ENCODE data around the gene RAB38. TPM values are rescaled to one million over a fixed set of nuclear protein-coding genes. Genes with fewer than 3 reads are reported as not detected.

RAB38 gene
- total and polyA plus RNA-seq, 2 donors, result 9.9 to 12.5 TPM

- no peak overlapping the region for H3K27ac ChIP-seq (ENCODE audit: low read depth in 1 of 2, low read length in 1 of 2)
- no peaks in the 10 kb centered on the region for H3K27me3 ChIP-seq (ENCODE audit: control insufficient read depth in 2 of 2, insufficient read depth in 1 of 2, low read length in 1 of 2)
- H3K9me3 ChIP-seq (ENCODE audit: control insufficient read depth in 2 of 2, insufficient read depth in 1 of 2, low read length in 1 of 2), result no peaks in the 10 kb centered on the region
- no peaks in the 10 kb centered on the region for H3K36me3 ChIP-seq (ENCODE audit: control insufficient read depth in 2 of 2, insufficient read depth in 2 of 2, low read length in 1 of 2)
- no peak for DNase-seq (ENCODE audit: low read depth in 6 of 9, low spot score in 9 of 9)
- H3K4me3 ChIP-seq (ENCODE audit: low read length in 2 of 2), result no peak overlapping the region
- H3K4me1 ChIP-seq (ENCODE audit: control insufficient read depth in 2 of 2, insufficient read depth in 2 of 2, low read length in 2 of 2), result no peaks in the 10 kb centered on the region
These were observed 21.1 kb upstream of the RAB38 start for GRCh38 chr11:88196393-88196792.

- Histone ChIP-seq H3K4me1 (ENCODE audit: control insufficient read depth in 2 of 2, insufficient read depth in 2 of 2, low read length in 2 of 2) (no peaks in the 10 kb centered on the region), H3K27ac (ENCODE audit: low read depth in 1 of 2, low read length in 1 of 2) (no peak overlapping the region), H3K36me3 (ENCODE audit: control insufficient read depth in 2 of 2, insufficient read depth in 2 of 2, low read length in 1 of 2) (no peaks in the 10 kb centered on the region), H3K9me3 (ENCODE audit: control insufficient read depth in 2 of 2, insufficient read depth in 1 of 2, low read length in 1 of 2) (no peaks in the 10 kb centered on the region), H3K27me3 (ENCODE audit: control insufficient read depth in 2 of 2, insufficient read depth in 1 of 2, low read length in 1 of 2) (no peaks in the 10 kb centered on the region), H3K4me3 (ENCODE audit: low read length in 2 of 2) (no peak overlapping the region)
- no peak for DNase-seq (ENCODE audit: low read depth in 6 of 9, low spot score in 9 of 9)
These were observed 20.7 kb upstream of the RAB38 start for GRCh38 chr11:88195908-88196307.

GRCh38 chr11:88194990-88195389, 19.7 kb upstream of the RAB38 start:
- H3K9me3 ChIP-seq (ENCODE audit: control insufficient read depth in 2 of 2, insufficient read depth in 1 of 2, low read length in 1 of 2), result no peaks in the 10 kb centered on the region
- no peaks in the 10 kb centered on the region for H3K27me3 ChIP-seq (ENCODE audit: control insufficient read depth in 2 of 2, insufficient read depth in 1 of 2, low read length in 1 of 2)
- DNase-seq (ENCODE audit: low read depth in 6 of 9, low spot score in 9 of 9), result no peak
- H3K36me3 ChIP-seq (ENCODE audit: control insufficient read depth in 2 of 2, insufficient read depth in 2 of 2, low read length in 1 of 2), result no peaks in the 10 kb centered on the region
- H3K27ac ChIP-seq (ENCODE audit: low read depth in 1 of 2, low read length in 1 of 2), result no peak overlapping the region
- H3K4me1 ChIP-seq (ENCODE audit: control insufficient read depth in 2 of 2, insufficient read depth in 2 of 2, low read length in 2 of 2), result no peaks in the 10 kb centered on the region
- 27% methylated on average over 1 of the region's 1 CpG for WGBS
- H3K4me3 ChIP-seq (ENCODE audit: low read length in 2 of 2), result no peak overlapping the region

- Histone ChIP-seq H3K27me3 (ENCODE audit: control insufficient read depth in 2 of 2, insufficient read depth in 1 of 2, low read length in 1 of 2) (no peaks in the 10 kb centered on the region), H3K4me3 (ENCODE audit: low read length in 2 of 2) (no peak overlapping the region), H3K36me3 (ENCODE audit: control insufficient read depth in 2 of 2, insufficient read depth in 2 of 2, low read length in 1 of 2) (no peaks in the 10 kb centered on the region), H3K27ac (ENCODE audit: low read depth in 1 of 2, low read length in 1 of 2) (no peak overlapping the region), H3K9me3 (ENCODE audit: control insufficient read depth in 2 of 2, insufficient read depth in 1 of 2, low read length in 1 of 2) (no peaks in the 10 kb centered on the region), H3K4me1 (ENCODE audit: control insufficient read depth in 2 of 2, insufficient read depth in 2 of 2, low read length in 2 of 2) (no peaks in the 10 kb centered on the region)
- no peak for DNase-seq (ENCODE audit: low read depth in 6 of 9, low spot score in 9 of 9)
These were observed 18.0 kb upstream of the RAB38 start for GRCh38 chr11:88193278-88193677.

GRCh38 chr11:88188932-88189253, 13.7 kb upstream of the RAB38 start:
- Histone ChIP-seq H3K27ac (ENCODE audit: low read depth in 1 of 2, low read length in 1 of 2) (no peak overlapping the region), H3K9me3 (ENCODE audit: control insufficient read depth in 2 of 2, insufficient read depth in 1 of 2, low read length in 1 of 2) (no peaks in the 10 kb centered on the region), H3K27me3 (ENCODE audit: control insufficient read depth in 2 of 2, insufficient read depth in 1 of 2, low read length in 1 of 2) (no peaks in the 10 kb centered on the region), H3K36me3 (ENCODE audit: control insufficient read depth in 2 of 2, insufficient read depth in 2 of 2, low read length in 1 of 2) (no peaks in the 10 kb centered on the region), H3K4me1 (ENCODE audit: control insufficient read depth in 2 of 2, insufficient read depth in 2 of 2, low read length in 2 of 2) (no peaks in the 10 kb centered on the region), H3K4me3 (ENCODE audit: low read length in 2 of 2) (no peak overlapping the region)
- WGBS, result 48% methylated on average over 2 of the region's 2 CpGs
- no peak for DNase-seq (ENCODE audit: low read depth in 6 of 9, low spot score in 9 of 9)

- H3K4me3 ChIP-seq (ENCODE audit: low read length in 2 of 2), result no peak overlapping the region
- WGBS, result 50% methylated on average over 3 of the region's 3 CpGs
- no peak for DNase-seq (ENCODE audit: low read depth in 6 of 9, low spot score in 9 of 9)
- H3K4me1 ChIP-seq (ENCODE audit: control insufficient read depth in 2 of 2, insufficient read depth in 2 of 2, low read length in 2 of 2), result no peaks in the 10 kb centered on the region
- no peaks in the 10 kb centered on the region for H3K9me3 ChIP-seq (ENCODE audit: control insufficient read depth in 2 of 2, insufficient read depth in 1 of 2, low read length in 1 of 2)
- H3K27ac ChIP-seq (ENCODE audit: low read depth in 1 of 2, low read length in 1 of 2), result no peak overlapping the region
- no peaks in the 10 kb centered on the region for H3K27me3 ChIP-seq (ENCODE audit: control insufficient read depth in 2 of 2, insufficient read depth in 1 of 2, low read length in 1 of 2)
- no peaks in the 10 kb centered on the region for H3K36me3 ChIP-seq (ENCODE audit: control insufficient read depth in 2 of 2, insufficient read depth in 2 of 2, low read length in 1 of 2)
These were observed 13.1 kb upstream of the RAB38 start for GRCh38 chr11:88188251-88188931.

GRCh38 chr11:88183233-88183632, 8.0 kb upstream of the RAB38 start:
- Histone ChIP-seq H3K36me3 (ENCODE audit: control insufficient read depth in 2 of 2, insufficient read depth in 2 of 2, low read length in 1 of 2) (no peaks in the 10 kb centered on the region), H3K27ac (ENCODE audit: low read depth in 1 of 2, low read length in 1 of 2) (no peak overlapping the region), H3K4me3 (ENCODE audit: low read length in 2 of 2) (no peak overlapping the region), H3K9me3 (ENCODE audit: control insufficient read depth in 2 of 2, insufficient read depth in 1 of 2, low read length in 1 of 2) (no peaks in the 10 kb centered on the region), H3K4me1 (ENCODE audit: control insufficient read depth in 2 of 2, insufficient read depth in 2 of 2, low read length in 2 of 2) (no peaks in the 10 kb centered on the region), H3K27me3 (ENCODE audit: control insufficient read depth in 2 of 2, insufficient read depth in 1 of 2, low read length in 1 of 2) (no peaks in the 10 kb centered on the region)
- DNase-seq (ENCODE audit: low read depth in 6 of 9, low spot score in 9 of 9), result no peak
- WGBS, result 96% methylated on average over 3 of the region's 3 CpGs

- no peak for DNase-seq (ENCODE audit: low read depth in 6 of 9, low spot score in 9 of 9)
- H3K36me3 ChIP-seq (ENCODE audit: control insufficient read depth in 2 of 2, insufficient read depth in 2 of 2, low read length in 1 of 2), result no peaks in the 10 kb centered on the region
- no peak overlapping the region for H3K27ac ChIP-seq (ENCODE audit: low read depth in 1 of 2, low read length in 1 of 2)
- H3K9me3 ChIP-seq (ENCODE audit: control insufficient read depth in 2 of 2, insufficient read depth in 1 of 2, low read length in 1 of 2), result no peaks in the 10 kb centered on the region
- 13% methylated on average over 1 of the region's 1 CpG for WGBS
- no peak overlapping the region for H3K4me3 ChIP-seq (ENCODE audit: low read length in 2 of 2)
- no peaks in the 10 kb centered on the region for H3K4me1 ChIP-seq (ENCODE audit: control insufficient read depth in 2 of 2, insufficient read depth in 2 of 2, low read length in 2 of 2)
- no peaks in the 10 kb centered on the region for H3K27me3 ChIP-seq (ENCODE audit: control insufficient read depth in 2 of 2, insufficient read depth in 1 of 2, low read length in 1 of 2)
These were observed 6.5 kb upstream of the RAB38 start for GRCh38 chr11:88181776-88182175.

- H3K4me3 ChIP-seq (ENCODE audit: low read length in 2 of 2), result no peak overlapping the region
- no peak overlapping the region for H3K27ac ChIP-seq (ENCODE audit: low read depth in 1 of 2, low read length in 1 of 2)
- 92% methylated on average over 3 of the region's 3 CpGs for WGBS
- H3K4me1 ChIP-seq (ENCODE audit: control insufficient read depth in 2 of 2, insufficient read depth in 2 of 2, low read length in 2 of 2), result peaks cover under 1 to 1% of the 10 kb centered on the region in 2 donors
- peak in 1 of 9 donors; percentile 8 for DNase-seq (ENCODE audit: low read depth in 6 of 9, low spot score in 9 of 9)
- H3K27me3 ChIP-seq (ENCODE audit: control insufficient read depth in 2 of 2, insufficient read depth in 1 of 2, low read length in 1 of 2), result peaks cover 0 to 8% of the 10 kb centered on the region in 2 donors
- no peaks in the 10 kb centered on the region for H3K36me3 ChIP-seq (ENCODE audit: control insufficient read depth in 2 of 2, insufficient read depth in 2 of 2, low read length in 1 of 2)
- no peaks in the 10 kb centered on the region for H3K9me3 ChIP-seq (ENCODE audit: control insufficient read depth in 2 of 2, insufficient read depth in 1 of 2, low read length in 1 of 2)
These were observed 4.9 kb upstream of the RAB38 start for GRCh38 chr11:88179971-88180629.

Measured in thymus (tissue), 11 donors.